ENCODE data around the gene TMEM98.
"Not testable (repeated sequence)": the region's sequence is repeated elsewhere in the genome, so short reads cannot be mapped to it uniquely, and the experiment has no call there.

Gene TMEM98

DNA sequence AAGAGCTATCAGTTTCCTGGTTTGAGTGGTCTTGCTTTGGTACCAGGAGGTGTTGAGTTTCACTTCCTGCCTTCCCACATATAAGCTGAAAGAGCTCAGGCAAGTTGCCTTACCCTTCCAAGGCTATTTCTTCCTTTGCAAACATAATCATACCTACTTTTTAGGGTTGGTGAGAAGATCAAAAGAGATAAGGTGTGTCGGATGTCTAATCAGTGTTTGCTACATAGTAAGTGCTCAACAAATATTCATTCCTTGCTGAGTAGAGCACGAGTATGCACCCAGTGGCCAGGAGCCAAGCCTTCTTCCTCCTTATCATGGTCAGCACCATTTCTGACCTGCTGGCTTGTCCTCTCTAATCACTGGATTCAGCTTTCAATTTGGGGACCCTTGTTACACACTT is 12.7 kb upstream of the TMEM98 start:
- no peak for DNase-seq

DNA sequence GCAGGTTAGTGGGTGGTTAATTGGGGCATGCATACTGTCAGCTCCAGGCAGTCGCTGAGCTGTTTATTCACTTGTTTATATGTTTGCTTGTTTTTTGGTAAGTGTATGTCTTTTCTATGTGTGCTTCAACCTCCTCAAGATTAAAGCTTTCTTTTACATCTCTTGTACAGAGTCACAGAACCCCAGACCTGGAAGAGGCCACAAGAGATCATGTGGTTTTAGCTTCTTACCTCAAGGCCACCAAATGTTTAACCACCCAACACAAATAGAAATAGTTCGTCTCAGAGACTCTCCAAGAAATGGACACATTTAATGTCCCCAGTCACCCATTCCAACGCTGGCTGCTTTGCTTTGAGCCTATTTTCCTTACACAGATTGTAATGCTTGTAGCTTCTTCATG is 11.8 kb upstream of the TMEM98 start:
- DNase-seq: no peak

DNA sequence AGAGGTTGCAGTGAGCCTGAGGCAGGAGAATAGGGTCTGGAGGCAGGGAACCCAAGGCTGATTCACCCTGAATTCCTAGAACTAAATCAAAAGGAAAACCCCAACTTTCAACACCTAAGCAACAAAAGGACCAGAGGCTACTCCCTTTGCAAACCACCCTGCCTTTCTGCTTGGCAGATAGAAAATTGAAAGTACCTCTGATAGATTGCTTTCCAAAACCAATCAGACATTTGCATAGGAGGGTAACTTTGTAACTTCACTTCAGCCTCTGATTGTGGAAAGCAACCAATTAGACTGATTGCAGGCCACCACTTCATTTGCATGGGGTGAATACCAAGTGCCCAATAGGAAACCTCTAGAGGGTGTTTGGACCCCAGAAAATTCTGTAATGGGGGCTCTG is 10.9 kb upstream of the TMEM98 start:
- no peak for DNase-seq

DNA sequence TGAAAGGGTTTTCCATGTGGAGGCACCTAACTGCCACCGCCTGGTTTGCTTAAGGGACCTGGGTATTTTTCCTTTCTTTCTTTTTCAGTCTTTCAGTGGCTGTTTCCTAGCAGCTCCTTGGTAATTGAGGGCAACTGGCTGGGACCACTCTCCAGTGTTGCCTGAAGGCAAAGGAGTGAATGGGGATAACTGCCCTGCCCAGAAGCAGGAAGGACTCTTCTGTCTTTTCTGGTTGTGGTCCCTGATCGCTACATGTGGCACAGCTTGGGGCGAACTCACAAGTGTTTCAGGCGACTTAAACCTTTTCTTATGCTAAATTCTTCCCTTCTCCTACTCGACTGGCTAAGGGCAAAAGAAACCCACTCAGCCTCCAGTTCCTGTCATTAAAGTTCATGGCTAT is 10.1 kb upstream of the TMEM98 start:
- no peak for DNase-seq

DNA sequence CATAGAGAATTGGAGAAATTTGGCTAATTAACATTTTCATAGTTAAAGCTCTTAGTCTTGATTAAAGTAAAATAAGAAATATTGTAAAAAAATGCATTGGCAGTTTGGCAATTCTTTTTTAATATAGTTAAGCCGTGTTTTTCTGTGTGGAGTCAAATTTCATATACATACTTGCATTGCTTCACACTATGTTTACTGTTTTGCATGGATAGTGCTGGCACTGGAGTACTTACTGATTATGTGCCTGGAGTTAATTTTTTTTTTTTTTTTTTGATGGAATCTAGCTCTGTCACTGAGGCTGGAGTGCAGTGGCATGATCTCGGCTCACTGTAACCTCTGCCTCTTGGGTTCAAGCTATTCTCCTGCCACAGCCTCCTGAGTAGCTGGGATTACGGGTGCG is 8.1 kb upstream of the TMEM98 start:
- DNase-seq: not testable (repeated sequence)

DNA sequence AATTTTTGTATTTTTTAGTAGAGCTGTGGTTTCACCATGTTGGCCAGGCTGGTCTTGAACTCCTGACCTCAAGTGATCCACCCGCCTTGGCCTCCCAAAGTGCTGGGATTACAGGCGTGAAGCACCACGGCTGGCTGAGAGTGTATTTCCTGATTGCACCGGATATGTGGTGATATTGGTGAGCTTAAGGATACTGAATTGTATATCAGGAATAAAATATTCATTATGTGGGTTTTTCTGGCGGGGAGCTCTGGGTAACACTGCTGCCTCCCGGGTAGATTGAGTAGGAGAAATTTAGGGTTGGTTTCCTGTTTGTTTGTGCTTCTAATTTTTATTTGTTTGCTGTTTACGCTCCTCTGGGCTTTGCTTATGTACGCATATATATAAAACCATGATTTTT is 7.7 kb upstream of the TMEM98 start:
- no peak for DNase-seq

DNA sequence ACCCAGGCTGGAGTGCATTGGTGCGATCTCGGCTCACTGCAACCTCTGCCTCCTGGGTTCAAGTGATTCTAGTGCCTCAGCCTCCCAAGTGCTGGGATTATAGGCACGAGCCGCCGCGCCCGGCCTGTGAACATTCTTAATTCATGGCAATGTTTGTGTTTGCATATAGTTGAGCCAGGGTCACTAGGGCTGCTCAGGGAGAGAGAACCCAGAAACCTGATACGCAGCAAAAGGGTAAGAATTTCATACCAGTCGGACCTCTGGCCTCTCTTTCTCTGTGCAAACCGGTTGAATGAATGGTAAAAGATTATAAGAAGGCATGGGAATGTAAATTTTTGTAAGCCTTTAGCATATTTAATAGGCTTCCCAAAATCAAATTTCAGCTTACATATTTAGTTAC is 6.9 kb upstream of the TMEM98 start:
- no peak for DNase-seq

DNA sequence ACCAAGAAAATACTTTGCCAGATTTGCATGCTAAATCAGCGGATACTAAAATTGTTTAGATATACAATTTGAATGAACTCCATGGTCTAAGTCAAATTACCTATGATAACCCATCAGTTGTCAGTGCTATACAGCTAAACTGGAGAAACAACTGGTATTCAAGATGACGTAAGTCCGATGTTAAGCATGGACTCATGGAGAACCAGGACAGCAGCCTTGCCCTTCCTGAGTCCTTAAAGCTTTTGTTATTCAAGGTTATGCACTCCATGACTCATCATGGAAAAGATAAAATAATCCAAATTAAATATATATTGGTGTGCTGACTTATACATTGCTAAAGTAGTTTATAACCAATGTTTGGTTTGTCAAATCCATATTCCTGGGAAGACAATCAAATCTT is 4.0 kb upstream of the TMEM98 start:
- not testable (repeated sequence) for DNase-seq

DNA sequence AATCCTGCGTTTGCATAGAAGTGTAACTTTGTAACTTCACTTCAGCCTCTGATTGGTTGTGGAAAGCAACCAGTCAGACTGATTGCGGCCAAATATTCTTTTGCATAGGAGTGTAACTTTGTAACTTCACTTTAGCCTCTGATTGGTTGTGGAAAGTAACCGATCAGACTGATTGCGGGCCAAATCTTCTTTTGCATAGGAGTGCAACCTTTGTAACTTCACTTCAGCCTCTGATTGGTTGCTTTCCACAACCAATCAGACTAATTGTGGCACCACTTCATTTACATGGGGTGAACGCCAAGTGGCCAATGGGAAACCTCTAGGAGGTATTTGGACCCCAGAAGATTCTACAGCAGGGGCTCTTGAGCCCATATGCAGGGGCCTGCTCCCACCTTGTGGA is 1.8 kb upstream of the TMEM98 start:
- DNase-seq: no peak

DNA sequence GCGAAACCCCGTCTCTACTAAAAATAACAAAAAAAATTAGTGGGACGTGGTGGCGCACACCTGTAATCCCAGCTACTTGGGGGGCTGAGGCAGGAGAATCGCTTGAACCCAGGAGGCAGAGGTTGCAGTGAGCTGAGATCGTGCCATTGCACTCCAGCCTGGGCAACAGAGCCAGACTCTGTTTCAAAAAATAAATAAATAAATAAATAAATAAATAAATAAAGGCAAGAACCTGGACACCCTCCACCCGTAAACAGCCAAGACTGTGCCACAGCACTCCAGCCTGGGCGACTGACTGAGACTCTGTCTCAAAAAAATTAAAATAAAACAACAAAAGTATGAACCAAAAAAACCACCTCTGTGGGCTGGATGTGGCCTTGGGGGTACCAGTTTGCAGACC is 1.2 kb upstream of the TMEM98 start:
- not testable (repeated sequence) for DNase-seq

DNA sequence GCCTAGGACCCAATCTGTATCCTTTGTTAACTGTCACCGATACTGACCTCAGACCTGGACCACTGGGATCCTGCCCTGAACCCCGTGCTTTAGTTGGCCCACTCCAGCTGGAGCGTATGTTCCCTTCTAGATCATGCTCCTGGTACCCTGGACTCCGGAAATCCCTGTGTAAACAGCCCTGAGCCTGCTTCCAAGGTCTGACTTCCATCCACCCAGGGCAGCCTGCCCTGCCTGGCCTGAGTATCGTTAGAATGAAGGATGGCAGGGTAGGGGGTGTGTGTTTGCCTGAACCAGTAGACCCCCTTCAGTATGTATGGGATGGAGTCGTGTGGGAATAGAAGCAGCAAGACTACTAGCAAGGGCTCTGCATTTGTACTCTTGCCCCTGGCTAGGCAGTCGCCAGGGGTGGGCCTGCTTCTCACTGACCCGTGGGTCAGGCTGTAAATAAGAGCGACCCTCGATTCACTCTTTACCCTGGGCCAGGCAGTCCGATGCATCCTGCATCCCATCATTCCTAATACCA is 691 bp upstream of the TMEM98 start:
- DNase-seq: no peak

DNA sequence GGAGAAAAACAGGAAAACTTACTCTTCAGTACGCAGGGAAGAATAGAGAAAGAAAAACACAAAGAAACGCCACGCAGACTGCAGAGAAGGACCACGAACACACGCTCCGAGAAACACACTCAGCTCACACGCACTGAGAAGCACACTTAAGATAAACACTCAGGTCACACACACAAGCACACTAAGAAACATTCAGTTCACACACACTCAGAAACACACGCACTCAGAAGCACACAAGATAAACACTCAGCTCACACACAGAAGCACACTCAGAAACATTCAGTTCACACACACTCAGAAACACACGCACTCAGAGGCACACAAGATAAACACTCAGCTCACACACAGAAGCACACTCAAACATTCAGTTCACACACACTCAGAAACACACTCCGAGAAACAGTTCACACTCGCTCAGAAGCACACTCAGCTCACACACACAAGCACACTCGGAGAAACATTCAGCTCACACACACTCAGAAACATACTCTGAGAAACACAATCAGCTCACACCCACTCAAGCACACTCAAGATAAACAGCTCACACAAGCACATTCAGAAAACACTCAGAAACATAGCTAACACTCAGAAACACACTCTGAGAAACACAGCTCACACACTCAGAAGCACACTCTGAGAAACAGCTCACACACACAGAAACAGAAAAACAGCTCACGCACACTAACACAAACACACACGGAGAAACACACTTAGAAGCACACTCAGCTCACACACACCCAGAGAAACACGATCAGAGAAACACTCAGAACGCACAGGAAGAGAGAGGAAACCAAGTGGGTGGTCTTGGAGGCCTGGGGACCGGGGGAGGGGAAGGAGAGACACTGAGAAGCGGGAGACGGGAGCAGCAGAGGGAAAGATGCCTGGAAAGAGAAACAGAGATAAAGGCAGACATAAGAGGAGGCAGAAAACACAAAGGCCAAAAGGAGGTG is 908 bp downstream of the TMEM98 start:
- no peak for DNase-seq

DNA sequence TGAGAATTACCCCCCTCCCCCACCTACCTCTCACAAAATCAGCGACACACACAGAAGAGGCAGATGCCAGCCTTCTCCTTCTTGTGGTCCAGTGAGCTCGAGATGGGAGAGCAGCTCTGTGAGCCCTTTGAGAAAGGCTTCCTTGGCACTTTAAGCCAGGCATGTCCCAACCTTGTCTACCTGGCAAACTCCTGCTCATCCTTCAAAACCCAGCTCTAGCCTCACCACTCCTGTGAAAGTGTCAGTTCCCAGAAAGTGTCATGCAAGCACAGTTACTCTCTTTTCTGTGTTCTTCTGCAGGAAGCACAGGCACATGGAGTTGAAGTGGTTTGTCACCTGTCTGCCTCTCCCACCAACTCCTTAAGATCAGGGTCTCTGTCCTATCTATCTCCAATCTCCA is 1.6 kb downstream of the TMEM98 start:
- no peak for DNase-seq

DNA sequence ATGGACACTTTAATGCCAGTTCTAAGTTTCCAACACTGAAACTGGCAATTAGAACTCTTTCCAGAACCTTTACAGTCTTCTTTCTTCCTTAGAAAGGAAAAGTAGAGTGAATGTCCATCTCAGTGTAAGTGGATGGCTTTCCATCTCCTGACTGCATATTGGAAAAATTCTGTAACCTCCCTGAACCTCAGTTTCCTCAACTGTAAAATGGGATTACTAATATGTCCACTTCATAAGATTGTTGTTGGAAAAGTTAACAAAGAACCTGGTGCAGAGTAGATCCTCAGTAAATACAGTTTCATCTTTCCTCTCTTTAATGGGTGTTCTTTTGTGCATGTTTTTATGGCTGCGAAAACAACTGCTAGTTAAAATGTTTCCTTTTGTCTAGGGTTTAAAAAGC is 2.6 kb downstream of the TMEM98 start:
- no peak for DNase-seq

DNA sequence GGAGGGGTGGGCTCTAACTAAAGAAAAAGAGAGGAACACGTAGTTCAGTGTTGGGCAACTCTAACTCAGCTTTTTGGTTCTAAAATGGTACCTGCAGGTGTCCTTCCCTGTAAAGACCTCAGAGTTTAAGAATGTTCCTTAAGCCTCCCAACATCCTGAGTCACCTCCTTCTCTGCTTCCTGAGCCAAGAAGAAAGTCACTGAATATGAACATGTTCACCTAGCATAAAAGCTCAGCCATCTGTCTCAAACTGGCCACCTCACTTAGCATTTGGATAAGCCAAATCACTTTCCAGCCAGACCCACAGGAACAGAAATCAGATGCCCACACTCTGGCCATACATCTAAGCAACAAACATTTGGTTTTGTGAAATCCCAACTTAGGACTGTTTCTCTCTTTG is 3.7 kb downstream of the TMEM98 start:
- no peak for DNase-seq

DNA sequence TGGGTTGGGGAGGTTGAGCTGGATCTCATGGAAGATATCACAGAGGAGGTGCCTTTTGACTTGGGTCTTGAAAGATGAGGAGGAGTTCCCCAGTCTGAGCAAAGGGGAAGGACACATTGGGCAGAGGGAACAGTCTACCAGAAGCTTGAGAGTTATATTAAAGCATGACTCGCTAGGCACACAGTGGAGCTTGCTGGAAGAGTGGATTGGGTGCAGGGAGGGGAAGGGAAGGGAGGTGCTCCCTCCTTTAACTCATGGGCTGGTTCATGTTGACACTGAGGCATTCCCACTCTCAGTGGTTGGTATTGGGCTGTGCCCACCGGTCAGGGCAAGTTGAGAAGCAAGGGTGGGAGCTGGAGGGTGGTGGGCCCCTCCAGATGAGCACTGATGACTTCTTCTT is 5.9 kb downstream of the TMEM98 start:
- no peak for DNase-seq

DNA sequence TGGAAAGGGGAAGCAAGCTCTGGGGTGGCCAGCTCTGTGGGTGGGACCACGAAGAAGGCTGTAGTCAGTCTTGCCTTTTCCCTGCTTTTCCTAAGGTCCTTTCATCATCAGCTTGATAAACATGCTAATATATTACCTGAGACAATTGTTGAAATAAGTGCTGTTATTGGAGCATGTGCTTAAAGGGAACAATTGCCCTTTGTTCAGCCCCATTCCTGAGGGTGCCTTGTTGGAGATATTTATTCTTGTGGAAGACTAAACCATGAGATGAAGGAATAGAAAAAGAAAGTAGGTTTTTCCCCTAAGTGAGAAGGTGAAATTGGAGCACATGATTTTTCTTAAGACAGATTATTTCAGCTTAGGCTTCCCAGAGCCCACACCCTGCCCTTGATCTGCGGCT is 7.8 kb downstream of the TMEM98 start:
- DNase-seq: no peak

DNA sequence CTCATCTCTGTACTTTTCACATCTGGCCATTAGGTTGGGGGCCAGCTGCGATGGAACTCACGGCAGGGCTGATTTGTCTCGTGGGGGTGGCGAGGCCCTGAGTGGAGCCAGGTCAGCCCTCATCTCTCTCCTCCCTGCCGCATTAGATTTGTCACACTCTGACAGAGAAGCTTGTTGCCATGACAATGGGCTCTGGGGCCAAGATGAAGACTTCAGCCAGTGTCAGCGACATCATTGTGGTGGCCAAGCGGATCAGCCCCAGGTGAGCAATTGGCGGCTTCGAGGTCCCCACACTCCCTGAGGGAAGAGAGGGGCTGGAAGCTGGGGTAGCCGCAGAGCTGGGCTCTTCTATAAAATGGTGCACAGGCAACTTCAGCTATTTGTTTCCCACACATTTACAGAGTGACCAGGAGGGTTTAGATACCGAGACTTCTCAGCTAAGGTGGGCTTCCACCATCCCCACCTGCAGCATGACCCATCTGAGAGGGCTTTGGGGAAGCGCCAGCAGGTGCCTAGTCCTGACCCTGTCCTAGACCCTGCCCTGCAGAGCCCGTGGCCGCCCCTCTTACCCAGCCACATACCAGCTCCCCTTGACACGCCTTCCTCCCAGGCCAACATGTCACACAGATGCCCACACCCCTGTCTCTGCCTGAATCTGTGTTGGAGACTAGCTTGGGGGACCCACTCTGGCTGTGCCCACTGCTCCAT is 8.4 kb downstream of the TMEM98 start:
- DNase-seq: no peak

DNA sequence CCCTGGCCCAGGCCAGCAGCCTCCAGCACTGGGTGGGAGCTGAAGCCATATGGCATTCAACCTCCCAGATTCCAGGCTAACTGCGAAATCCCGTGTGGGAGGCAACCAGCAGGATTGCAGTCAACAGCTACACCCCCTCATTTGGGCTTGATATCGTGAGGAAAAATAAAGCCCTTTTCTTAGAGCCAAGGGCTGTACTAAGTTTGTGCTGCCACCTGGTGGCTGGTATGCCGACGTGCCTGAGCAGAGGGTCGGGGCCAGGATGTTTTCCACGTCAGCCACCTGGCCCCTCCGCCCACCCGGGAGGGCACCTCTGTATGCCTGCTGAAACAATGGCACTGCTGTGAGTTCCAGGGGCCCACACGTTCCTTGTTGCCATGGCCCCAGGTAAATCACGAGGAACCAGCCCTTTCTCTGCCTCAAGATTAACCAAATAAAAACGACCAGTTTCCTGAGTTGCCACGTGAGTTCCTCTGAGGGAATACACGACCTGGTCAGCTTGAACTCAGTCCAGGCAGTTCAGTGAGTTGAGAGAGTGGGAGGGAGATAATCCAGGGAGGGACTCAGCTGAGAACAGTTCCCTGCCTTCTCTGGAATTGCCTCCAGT is 9.0 kb downstream of the TMEM98 start:
- DNase-seq: no peak

DNA sequence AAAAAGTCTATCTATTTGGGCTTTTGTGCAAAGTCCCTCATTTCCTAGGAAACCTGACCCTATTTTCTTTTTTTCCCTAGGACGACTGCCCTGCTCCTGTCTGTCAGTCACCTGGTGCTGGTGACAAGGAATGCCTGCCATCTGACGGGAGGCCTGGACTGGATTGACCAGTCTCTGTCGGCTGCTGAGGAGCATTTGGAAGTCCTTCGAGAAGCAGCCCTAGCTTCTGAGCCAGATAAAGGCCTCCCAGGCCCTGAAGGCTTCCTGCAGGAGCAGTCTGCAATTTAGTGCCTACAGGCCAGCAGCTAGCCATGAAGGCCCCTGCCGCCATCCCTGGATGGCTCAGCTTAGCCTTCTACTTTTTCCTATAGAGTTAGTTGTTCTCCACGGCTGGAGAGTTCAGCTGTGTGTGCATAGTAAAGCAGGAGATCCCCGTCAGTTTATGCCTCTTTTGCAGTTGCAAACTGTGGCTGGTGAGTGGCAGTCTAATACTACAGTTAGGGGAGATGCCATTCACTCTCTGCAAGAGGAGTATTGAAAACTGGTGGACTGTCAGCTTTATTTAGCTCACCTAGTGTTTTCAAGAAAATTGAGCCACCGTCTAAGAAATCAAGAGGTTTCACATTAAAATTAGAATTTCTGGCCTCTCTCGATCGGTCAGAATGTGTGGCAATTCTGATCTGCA is 12.9 kb downstream of the TMEM98 start:
- no peak for DNase-seq

DNA sequence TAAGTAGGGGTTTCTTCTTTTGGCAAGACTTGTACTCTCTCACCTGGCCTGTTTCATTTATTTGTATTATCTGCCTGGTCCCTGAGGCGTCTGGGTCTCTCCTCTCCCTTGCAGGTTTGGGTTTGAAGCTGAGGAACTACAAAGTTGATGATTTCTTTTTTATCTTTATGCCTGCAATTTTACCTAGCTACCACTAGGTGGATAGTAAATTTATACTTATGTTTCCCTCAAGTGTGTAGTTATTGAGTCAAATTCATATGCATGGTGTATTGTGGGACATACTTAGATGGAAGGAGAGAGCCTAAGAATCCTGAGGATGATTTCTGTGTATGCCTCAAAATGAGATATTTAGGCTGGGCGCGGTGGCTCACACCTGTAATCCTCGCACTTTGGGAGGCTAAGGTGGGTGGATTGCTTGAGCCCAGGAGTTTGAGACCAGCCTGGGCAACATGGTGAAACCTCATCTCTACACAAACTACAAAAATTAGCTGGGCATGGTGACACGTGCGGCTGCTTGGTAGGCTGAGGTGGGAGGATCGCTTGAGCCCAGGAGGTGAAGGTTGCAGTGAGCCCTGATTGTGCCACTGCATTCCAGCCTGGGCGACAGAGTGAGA is 13.6 kb downstream of the TMEM98 start:
- no peak for DNase-seq

DNA sequence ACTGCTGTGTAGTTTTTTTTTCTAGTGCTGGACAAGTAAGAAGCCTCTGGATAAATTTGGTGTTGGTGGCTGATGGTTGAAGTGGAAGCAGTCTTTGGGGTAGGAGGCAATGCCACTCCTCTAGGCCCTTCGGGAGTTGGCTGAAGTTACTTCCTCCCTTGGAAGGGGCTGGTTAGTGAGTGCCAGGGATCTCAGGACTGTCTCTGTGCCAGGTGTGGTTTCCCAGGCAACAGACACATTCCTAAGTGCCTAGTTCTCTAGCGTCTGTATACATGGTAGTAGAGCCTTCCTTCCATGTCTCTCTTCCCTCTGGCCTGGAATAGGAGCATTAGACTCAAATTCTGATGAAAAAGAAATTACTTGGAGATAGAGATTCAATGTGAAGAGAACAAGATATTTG is 15.3 kb downstream of the TMEM98 start:
- no peak for DNase-seq
